HepG2 (cell line): ENCODE data around the gene MYADML2. TPM values are rescaled to one million over a fixed set of nuclear protein-coding genes. Genes with fewer than 3 reads are reported as not detected.

Source experiments
- ATAC-seq: fragments of 200-7000 bp; cut with Tn5 transposase; 3 replicates; pipeline ENCODE4 v1.9.1; 2020; ENCODE audit warnings: mild to moderate bottlenecking, moderate library complexity
- BruUV-seq: library from RNA; stranded (reverse); fragments of 400-500 nt; replicated peaks from 2 replicates; lab custom pipeline; 2021; lab: Mats Ljungman, UMichigan
- CTCF ChIA-PET: fragments of 300-600 bp; formaldehyde crosslinking; extraction: SDS; loops from one replicate; lab custom pipeline; 2021; ENCODE audit warnings: low total read pairs, inconsistent platforms, low intra/inter-chr PET ratio; lab: Yijun Ruan, JAX
- POLR2A ChIA-PET: fragments of 350-600 bp; sonication (Branson Sonifier 250); formaldehyde crosslinking; loops from one replicate; lab custom pipeline; 2020; ENCODE audit warnings: antibody characterized with exemption, inconsistent platforms; lab: Yijun Ruan, JAX
- DNase-seq: peaks from one replicate; pipeline ENCODE4 v3.0.0-alpha.2; 2015; ENCODE audit warnings: low spot score
- FAIRE-seq: peaks from 3 replicates; lab custom pipeline; 2011; peaks lifted over from hg19 to GRCh38; lab: Jason Lieb, UNC
- H2AFZ ChIP-seq: one replicate; pipeline ENCODE4 v1.6.1; 2011; ENCODE audit warnings: low read length, inconsistent platforms
- H3K27ac ChIP-seq: fragments of 300-600 bp; 3 replicates; pipeline ENCODE4 v1.8.0; 2011; ENCODE audit warnings: mixed run types, mild to moderate bottlenecking, mixed read lengths, low read length, inconsistent platforms; ENCODE audit not compliant: insufficient read depth; ENCODE audit errors: extremely low read length
- H3K27me3 ChIP-seq, 2 experiments: fragments of 200-600 bp in 1 of 2; 2 replicates in 1 of 2; 3 replicates in 1 of 2; pipeline versions ENCODE4 v1.6.0 to v1.8.0; 2011; ENCODE audit warnings: low read length in 2 of 2, mild to moderate bottlenecking in 2 of 2, moderate library complexity in 2 of 2, inconsistent platforms in 1 of 2; ENCODE audit not compliant: insufficient read depth in 2 of 2, control insufficient read depth in 1 of 2
- H3K36me3 ChIP-seq, 2 experiments: fragments of 200-600 bp in 1 of 2; replicated peaks in 1 of 2; 2 replicates in 1 of 2; 3 replicates in 1 of 2; pipeline versions ENCODE4 v1.5.1 to v1.8.0; 2011; ENCODE audit warnings: low read length in 2 of 2, inconsistent platforms in 1 of 2; ENCODE audit not compliant: insufficient read depth in 2 of 2, control insufficient read depth in 1 of 2
- H3K4me1 ChIP-seq: 2 replicates; pipeline ENCODE4 v1.5.1; 2012; ENCODE audit warnings: low read length, inconsistent platforms; ENCODE audit not compliant: insufficient read depth
- H3K4me2 ChIP-seq: 2 replicates; pipeline ENCODE4 v1.6.0; 2011; ENCODE audit warnings: low read depth, low read length, inconsistent platforms
- H3K4me3 ChIP-seq, 3 experiments: fragments of 200-600 bp in 1 of 3; sonication (generic), shearing (Covaris generic) in 1 of 3; replicated peaks in 1 of 3; 2 replicates each; pipeline ENCODE4 v1.5.1; 2011 to 2016; ENCODE audit warnings: low read length in 3 of 3, inconsistent platforms in 2 of 3, low read depth in 2 of 3, mild to moderate bottlenecking in 2 of 3, control low read depth in 1 of 3, mixed read lengths in 1 of 3; ENCODE audit not compliant: insufficient read depth in 1 of 3
- H3K79me2 ChIP-seq: one replicate; pipeline ENCODE4 v1.6.1; 2011; ENCODE audit warnings: low read length, inconsistent platforms; ENCODE audit not compliant: insufficient read depth
- H3K9ac ChIP-seq: 2 replicates; pipeline ENCODE4 v1.6.0; 2011; ENCODE audit warnings: mild to moderate bottlenecking, low read depth, low read length, inconsistent platforms; ENCODE audit not compliant: insufficient read depth
- H3K9me3 ChIP-seq: 2 replicates; pipeline ENCODE4 v1.5.1; 2012; ENCODE audit warnings: mild to moderate bottlenecking, low read length
- H4K20me1 ChIP-seq: 2 replicates; pipeline ENCODE4 v1.6.0; 2011; ENCODE audit warnings: inconsistent platforms, mild to moderate bottlenecking, low read length, moderate library complexity; ENCODE audit not compliant: insufficient read depth
- HOXA3 ChIP-seq: sonication (generic); formaldehyde crosslinking; IDR thresholded peaks from 2 replicates; pipeline ENCODE4 v1.5.0; 2020; ENCODE audit warnings: missing genetic modification reagents
- HOXA7 ChIP-seq: sonication (generic); formaldehyde crosslinking; IDR thresholded peaks from 2 replicates; pipeline ENCODE4 v1.8.1; 2022; ENCODE audit warnings: mild to moderate bottlenecking, missing genetic modification reagents, moderate library complexity
- IKZF4 ChIP-seq: sonication (generic); formaldehyde crosslinking; IDR thresholded peaks from 2 replicates; pipeline ENCODE4 v1.5.1; 2020; ENCODE audit warnings: borderline replicate concordance, mild to moderate bottlenecking, low read depth, missing genetic modification reagents; ENCODE audit errors: not compliant biosample characterization
- MATR3 ChIP-seq: sonication (generic); formaldehyde crosslinking; IDR thresholded peaks from 2 replicates; pipeline ENCODE4 v1.4.0; 2020; ENCODE audit warnings: missing genetic modification reagents
- RNF2 ChIP-seq: fragments of 450-650 bp; conservative IDR thresholded peaks from 2 replicates; pipeline ENCODE4 v1.6.1; 2016; ENCODE audit warnings: low read depth
- SAP130 ChIP-seq: IDR thresholded peaks from 2 replicates; pipeline ENCODE4 v1.6.1; 2016; ENCODE audit warnings: low read depth
- SIN3B ChIP-seq: fragments of 150-350 bp; IDR thresholded peaks from 2 replicates; pipeline ENCODE4 v1.6.1; 2014; ENCODE audit warnings: low read length
- SKI ChIP-seq: fragments of 450-650 bp; IDR thresholded peaks from one replicate; pipeline ENCODE4 v1.6.1; 2018; ENCODE audit warnings: mild to moderate bottlenecking; ENCODE audit not compliant: partially characterized antibody
- STAT5B ChIP-seq: sonication (generic); formaldehyde crosslinking; IDR thresholded peaks from 2 replicates; pipeline ENCODE4 v1.4.0; 2020; ENCODE audit warnings: missing genetic modification reagents
- TAF15 ChIP-seq: fragments of 200-400 bp; formaldehyde crosslinking; IDR thresholded peaks from one replicate; pipeline ENCODE4 v1.6.1; 2018; ENCODE audit warnings: mild to moderate bottlenecking, low read depth, low read length; ENCODE audit not compliant: poor library complexity, severe bottlenecking
- TBP ChIP-seq: sonication (generic); formaldehyde crosslinking; IDR thresholded peaks from 2 replicates; pipeline ENCODE4 v1.5.0; 2020; ENCODE audit warnings: missing genetic modification reagents
- TEAD3 ChIP-seq: optimal IDR thresholded peaks from 2 replicates; pipeline ENCODE3; 2016; ENCODE audit warnings: borderline replicate concordance
- ZFP82 ChIP-seq: sonication (generic); formaldehyde crosslinking; IDR thresholded peaks from 2 replicates; pipeline ENCODE4 v1.5.1; 2020; ENCODE audit warnings: mild to moderate bottlenecking, missing genetic modification reagents, borderline replicate concordance
- ZSCAN12 ChIP-seq: sonication (generic); formaldehyde crosslinking; IDR thresholded peaks from 2 replicates; pipeline ENCODE4 v1.9.0; 2021; ENCODE audit warnings: mild to moderate bottlenecking, missing genetic modification reagents
- WGBS: methylation state at CpG from one replicate; pipeline ENCODE4 v1.1.6; 2017; ENCODE audit warnings: low lambda C conversion rate; 5-methylcytosine and 5-hydroxymethylcytosine counted together
- in situ Hi-C: cut with HindIII; loops from 2 replicates; pipeline ENCODE4 v1.10.0; 2017; ENCODE audit warnings: low pct_unique_long_range_greater_than_20kb; ENCODE audit not compliant: extremely low pct_ligation_motif_present
- intact Hi-C: fragments of 100-400 bp; cut with micrococcal nuclease; formaldehyde crosslinking; loops from one replicate; pipeline ENCODE4 v1.10.0; 2022; ENCODE audit not compliant: unreplicated experiment
- polyA plus RNA-seq, 8 experiments: library from polyadenylated mRNA; depleted of rRNA in 3 of 8; stranded (reverse) in 7 of 8; unstranded in 1 of 8; fragments of >200 nt; fragmentation: Illumina TruSeq in 4 of 8; extraction: Trizol in 4 of 8; gene quantifications; 2 replicates each; pipeline versions ENCODE4 v1.2.1 to v1.2.3, GENCODE V29; 2011 to 2016; ENCODE audit warnings: low read depth in 4 of 8, missing spikeins in 1 of 8, mixed read lengths in 1 of 8; ENCODE audit not compliant: insufficient read depth in 1 of 8
- total RNA-seq, 5 experiments: library from RNA; depleted of rRNA; stranded (reverse); fragments of >200 nt; fragmentation: Illumina TruSeq; extraction: Trizol; gene quantifications; 2 replicates each; pipeline ENCODE4 v1.2.3, GENCODE V29; 2016; ENCODE audit warnings: low read depth in 1 of 5
- TF ChIP-seq, protein P1 (sequence below): sonication (generic); formaldehyde crosslinking; conservative IDR thresholded peaks from 2 replicates; pipeline ENCODE4 v1.4.0; 2020; ENCODE audit warnings: mild to moderate bottlenecking, missing genetic modification reagents, moderate library complexity
- TF ChIP-seq, protein P2 (sequence below): sonication (generic); formaldehyde crosslinking; IDR thresholded peaks from 2 replicates; pipeline ENCODE4 v1.8.1; 2023; ENCODE audit warnings: mild to moderate bottlenecking, missing genetic modification reagents, borderline replicate concordance

The MYADML2 gene
- total and polyA plus RNA-seq, 2 of the 13 experiments (the other 11 are each of a cell fraction or from before 2014, with no cell fraction given) = not detected

DNA sequence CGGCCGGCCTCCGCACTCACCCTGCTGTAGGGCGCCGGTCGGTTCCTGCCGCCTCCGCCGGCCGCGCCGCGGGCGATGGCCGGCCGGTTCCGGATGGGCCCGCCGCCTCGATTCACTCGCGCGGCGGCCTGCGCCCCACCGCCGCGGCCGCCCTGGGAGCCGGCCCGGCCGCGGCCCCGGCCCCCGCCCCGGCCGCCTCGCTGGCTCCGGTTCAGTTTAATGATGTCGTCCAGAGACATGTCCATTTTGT is 55.8 kb downstream of the MYADML2 start (continued):
- TF ChIP-seq, protein P1, sequence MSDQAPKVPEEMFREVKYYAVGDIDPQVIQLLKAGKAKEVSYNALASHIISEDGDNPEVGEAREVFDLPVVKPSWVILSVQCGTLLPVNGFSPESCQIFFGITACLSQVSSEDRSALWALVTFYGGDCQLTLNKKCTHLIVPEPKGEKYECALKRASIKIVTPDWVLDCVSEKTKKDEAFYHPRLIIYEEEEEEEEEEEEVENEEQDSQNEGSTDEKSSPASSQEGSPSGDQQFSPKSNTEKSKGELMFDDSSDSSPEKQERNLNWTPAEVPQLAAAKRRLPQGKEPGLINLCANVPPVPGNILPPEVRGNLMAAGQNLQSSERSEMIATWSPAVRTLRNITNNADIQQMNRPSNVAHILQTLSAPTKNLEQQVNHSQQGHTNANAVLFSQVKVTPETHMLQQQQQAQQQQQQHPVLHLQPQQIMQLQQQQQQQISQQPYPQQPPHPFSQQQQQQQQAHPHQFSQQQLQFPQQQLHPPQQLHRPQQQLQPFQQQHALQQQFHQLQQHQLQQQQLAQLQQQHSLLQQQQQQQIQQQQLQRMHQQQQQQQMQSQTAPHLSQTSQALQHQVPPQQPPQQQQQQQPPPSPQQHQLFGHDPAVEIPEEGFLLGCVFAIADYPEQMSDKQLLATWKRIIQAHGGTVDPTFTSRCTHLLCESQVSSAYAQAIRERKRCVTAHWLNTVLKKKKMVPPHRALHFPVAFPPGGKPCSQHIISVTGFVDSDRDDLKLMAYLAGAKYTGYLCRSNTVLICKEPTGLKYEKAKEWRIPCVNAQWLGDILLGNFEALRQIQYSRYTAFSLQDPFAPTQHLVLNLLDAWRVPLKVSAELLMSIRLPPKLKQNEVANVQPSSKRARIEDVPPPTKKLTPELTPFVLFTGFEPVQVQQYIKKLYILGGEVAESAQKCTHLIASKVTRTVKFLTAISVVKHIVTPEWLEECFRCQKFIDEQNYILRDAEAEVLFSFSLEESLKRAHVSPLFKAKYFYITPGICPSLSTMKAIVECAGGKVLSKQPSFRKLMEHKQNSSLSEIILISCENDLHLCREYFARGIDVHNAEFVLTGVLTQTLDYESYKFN = no peak
- TF ChIP-seq IKZF4 (no peak), TBP (CRISPR knock-in tag) (no peak), ZSCAN12 (CRISPR knock-in tag) (no peak), STAT5B (CRISPR knock-in tag) (no peak)

DNA sequence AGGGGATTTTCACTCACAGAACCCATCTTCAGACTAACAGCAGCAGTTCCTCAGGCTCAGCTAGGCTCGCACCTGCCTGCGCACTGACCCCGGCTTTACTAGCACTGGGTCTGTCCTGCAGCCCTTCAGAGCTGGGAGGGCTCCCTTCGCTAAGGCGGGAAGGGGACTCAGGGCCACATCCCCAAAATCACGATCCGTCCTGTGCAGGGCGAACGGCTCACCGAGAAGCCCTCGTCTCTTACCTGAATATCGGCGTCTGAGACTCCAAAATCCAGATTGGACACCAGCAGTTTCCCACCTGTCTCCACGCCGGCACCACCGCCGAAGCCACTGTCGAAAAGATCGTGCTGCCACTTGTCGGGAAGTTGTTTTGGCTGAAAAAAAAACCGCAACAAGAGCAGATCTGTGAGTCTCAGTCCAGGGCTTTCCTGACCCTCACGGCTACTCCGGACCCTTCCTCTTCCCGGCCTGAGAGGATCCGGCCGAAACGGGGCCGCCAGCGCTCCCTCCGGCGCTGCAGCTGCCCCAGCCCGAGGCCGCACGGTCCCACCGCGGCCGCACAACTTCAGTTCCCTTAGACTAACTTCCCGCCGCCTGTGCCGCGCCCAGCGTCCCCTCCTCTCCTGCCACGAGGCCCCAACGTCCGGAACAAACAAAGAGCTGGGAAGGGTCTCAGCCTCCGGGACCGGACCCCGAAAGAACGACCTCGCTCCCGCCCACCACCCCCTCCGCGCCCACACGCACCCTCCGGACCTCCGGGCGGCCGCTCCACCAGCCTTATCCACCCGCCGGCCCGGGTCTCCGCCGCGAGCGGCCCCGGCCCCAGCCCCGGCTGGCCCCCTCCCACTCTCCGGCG is 56.4 kb downstream of the MYADML2 start:
- Histone ChIP-seq H3K36me3 (peaks cover 36 to 47% of the 10 kb centered on the region in 2 experiments), H3K4me3 (peak overlapping the region; percentile 94 to 98 (median 94)), H3K9ac (peak overlapping the region; percentile 99), H3K9me3 (no peaks in the 10 kb centered on the region), H3K4me2 (peak overlapping the region; percentile 98), H3K27ac (peak overlapping the region; percentile 76), H2AFZ (no peak overlapping the region), H3K27me3 (peaks cover 0 to 6% of the 10 kb centered on the region in 2 experiments; a peak in 2 of 5 replicates), H4K20me1 (no peaks in the 10 kb centered on the region), H3K4me1 (peaks cover 36% of the 10 kb centered on the region), H3K79me2 (peaks cover 52% of the 10 kb centered on the region)
- intact Hi-C loops (no loop called here), in situ Hi-C loops (no loop called here)
- ATAC-seq = no peak
- ChIA-PET CTCF (interaction anchor here (1.0 kb wide), 1 partner anchor 131 kb away, joined by 3 read pairs; no protein-coding TSS in a partner anchor), POLR2A (interaction anchor here (1.5 to 2.2 kb wide), 3 partner anchors 19 to 147 kb away, joined by 6 to 23 read pairs (median 6); partner anchors contain the start of genes ARHGDIA and DCXR)
- FAIRE-seq = no peak
- 5% methylated on average over 36 of the region's 69 CpGs for WGBS
- DNase-seq = no peak
- no TSS peak for BruUV-seq
- TF ChIP-seq TEAD3 (peak; percentile 24), HOXA7 (no peak), HOXA3 (peak; percentile 25; the same call in 1 of the 2 replicates), SAP130 (CRISPR knock-in tag) (peak; percentile 33; the same call in 1 of the 2 replicates), ZFP82 (CRISPR knock-in tag) (no peak), SKI (no peak), MATR3 (CRISPR knock-in tag) (no peak), TAF15 (no peak), SIN3B (no peak; the same call in 1 of the 2 replicates), RNF2 (no peak)
- TF ChIP-seq, protein P1 = no peak
- TF ChIP-seq, protein P2, sequence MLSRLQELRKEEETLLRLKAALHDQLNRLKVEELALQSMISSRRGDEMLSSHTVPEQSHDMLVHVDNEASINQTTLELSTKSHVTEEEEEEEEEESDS (CRISPR knock-in tag) = no peak
